ENCODE measurements around the gene DOHH.

The DOHH gene

GRCh38 chr19:3452171-3452941 lies 48.1 kb downstream of the DOHH start:
- TF ChIP-seq GATA3 (IDR thresholded peaks at IDR 0.05; ENCODE audit: low read depth, low read length) (no peak), GATA2 (IDR thresholded peaks at IDR 0.05; ENCODE audit: low read depth, low read length) (no peak)

DNA sequence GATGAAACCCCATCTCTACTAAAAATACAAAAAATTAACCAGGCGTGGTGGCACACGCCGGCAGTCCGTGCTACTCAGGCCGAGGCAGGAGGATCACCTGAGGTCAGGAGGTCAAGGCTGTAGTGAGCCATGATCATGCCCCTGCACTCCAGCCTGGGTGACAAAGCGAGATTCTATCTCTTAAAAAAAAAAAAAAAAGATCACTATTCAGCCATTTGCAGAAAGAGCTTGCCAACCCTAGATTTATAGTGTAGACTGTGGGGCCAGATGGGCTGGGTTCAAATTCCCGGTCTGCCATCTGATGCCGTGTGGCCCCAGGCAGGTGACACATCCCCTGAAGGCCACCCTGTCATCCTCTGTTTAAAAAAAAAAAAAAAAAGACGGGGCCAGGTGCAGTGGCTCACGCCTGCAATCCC lies 49.0 kb downstream of the DOHH start:
- TF ChIP-seq GATA2 (IDR thresholded peaks at IDR 0.05; ENCODE audit: low read depth, low read length) (no peak), GATA3 (IDR thresholded peaks at IDR 0.05; ENCODE audit: low read depth, low read length) (no peak)

- TF ChIP-seq GATA3 (IDR thresholded peaks at IDR 0.05; ENCODE audit: low read depth, low read length) (no peak), GATA2 (IDR thresholded peaks at IDR 0.05; ENCODE audit: low read depth, low read length) (no peak)
Measured at GRCh38 chr19:3450796-3451411, 49.6 kb downstream of the DOHH start.

DNA sequence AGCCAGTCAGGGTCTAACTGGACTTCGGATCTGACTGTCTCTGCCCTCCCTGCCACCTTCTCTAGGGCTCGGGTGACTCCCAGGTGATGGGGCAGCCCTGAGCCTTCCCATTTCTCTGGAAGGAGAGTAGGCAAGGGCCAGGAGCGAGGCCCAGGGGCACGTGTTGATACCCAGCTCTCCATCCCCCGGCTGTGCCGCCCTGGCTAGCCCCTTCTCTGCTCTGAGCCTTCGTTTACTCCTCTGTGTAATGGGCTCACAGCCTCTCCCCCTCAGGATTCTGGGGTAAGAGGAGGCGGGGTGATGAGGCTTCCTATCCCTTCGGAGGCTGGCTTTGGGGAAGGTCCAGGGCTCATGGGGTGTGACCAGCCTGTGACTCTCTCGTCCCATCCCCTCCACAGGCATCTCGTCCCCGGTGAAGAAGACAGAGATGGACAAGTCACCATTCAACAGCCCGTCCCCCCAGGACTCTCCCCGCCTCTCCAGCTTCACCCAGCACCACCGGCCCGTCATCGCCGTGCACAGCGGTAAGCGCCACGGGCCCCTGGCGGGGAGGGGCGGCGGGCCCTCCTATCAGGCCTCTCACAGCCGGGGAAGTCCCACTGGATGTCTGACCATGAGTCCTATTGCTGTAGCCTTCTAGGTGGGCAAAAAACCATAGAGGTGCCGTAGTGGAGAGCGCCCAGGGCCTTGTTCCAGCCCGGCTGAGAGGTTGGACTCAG lies 51.7 kb downstream of the DOHH start:
- TF ChIP-seq GATA2 (IDR thresholded peaks at IDR 0.05; ENCODE audit: low read depth, low read length) (no peak), GATA3 (IDR thresholded peaks at IDR 0.05; ENCODE audit: low read depth, low read length) (no peak)

DNA sequence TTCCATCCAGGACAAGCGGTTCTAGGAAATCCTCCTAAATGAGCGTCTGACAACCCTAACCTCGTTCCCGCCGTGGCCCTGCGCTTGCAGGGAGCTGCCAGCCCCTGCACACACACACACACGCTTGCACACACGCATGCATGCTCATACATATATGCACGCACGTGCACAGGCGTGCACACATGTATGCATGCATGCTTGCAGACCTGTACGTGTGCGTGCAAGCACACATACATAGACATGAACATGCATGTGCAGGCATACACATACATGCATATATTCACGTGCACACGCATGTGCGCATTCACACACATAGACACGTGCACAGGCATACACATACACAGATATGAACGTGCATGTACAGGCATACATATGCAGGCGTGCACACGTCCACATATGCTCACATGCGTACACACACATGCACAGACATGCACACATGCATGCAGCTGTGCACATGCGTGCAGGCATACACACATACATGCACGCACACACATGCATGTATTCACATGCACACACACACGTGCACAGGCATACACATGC lies 55.7 kb downstream of the DOHH start:
- TF ChIP-seq GATA3 (IDR thresholded peaks at IDR 0.05; ENCODE audit: low read depth, low read length) (no peak), GATA2 (IDR thresholded peaks at IDR 0.05; ENCODE audit: low read depth, low read length) (no peak)

GRCh38 chr19:3443840-3444694 lies 56.4 kb downstream of the DOHH start:
- TF ChIP-seq GATA3 (IDR thresholded peaks at IDR 0.05; ENCODE audit: low read depth, low read length) = no peak
- no peak for TF ChIP-seq GATA2 (IDR thresholded peaks at IDR 0.05; ENCODE audit: low read depth, low read length)

DNA sequence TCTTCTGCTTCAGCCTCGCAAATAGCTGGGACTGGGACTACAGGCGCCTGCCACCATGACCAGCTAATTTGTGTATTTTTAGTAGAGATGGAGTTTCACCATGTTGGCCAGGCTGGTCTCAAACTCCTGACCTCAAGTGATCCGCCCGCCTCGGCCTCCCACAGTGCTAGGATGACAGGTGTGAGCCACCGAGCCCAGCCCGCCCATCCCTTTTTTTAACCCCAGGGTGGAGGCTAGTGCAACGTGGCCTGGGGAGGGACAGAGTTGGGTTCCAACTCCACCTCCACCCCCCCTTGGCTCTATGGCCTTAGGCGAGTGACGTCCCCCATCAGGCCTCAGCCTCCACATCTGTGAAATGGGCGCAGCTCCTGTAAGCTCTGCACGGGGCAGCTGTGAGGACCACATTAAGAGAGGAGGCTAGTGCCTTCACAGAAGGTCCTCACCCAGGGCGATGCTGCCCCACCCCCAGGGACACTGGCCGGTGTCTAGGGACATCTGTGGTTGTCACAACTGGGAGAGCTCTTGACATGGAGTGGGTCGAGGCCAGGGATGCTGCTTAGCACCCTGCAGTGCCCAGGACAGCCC lies 57.9 kb downstream of the DOHH start:
- TF ChIP-seq GATA2 (IDR thresholded peaks at IDR 0.05; ENCODE audit: low read depth, low read length) (no peak), GATA3 (IDR thresholded peaks at IDR 0.05; ENCODE audit: low read depth, low read length) (no peak)

DNA sequence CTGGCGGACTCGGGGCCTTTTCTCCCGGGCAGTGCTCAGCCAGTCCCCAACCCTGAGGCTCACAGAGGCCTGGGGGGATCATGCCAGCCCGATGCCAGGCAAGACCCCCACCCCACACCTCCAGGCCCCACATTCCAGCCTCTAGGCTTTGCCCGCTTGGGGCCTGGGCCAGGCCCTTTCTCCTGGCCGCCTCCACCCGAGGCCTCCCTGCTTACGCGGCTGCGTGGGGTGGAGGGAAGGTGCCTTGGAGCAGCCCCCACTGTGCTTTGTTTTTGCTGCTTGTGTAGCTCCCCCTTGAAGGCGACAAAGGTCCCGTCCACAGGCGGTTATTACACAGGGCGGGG lies 58.5 kb downstream of the DOHH start:
- TF ChIP-seq GATA2 (IDR thresholded peaks at IDR 0.05; ENCODE audit: low read depth, low read length) (no peak), GATA3 (IDR thresholded peaks at IDR 0.05; ENCODE audit: low read depth, low read length) (no peak)

- TF ChIP-seq GATA3 (IDR thresholded peaks at IDR 0.05; ENCODE audit: low read depth, low read length) = no peak
- no peak for TF ChIP-seq GATA2 (IDR thresholded peaks at IDR 0.05; ENCODE audit: low read depth, low read length)
Measured at GRCh38 chr19:3441089-3441985, 59.1 kb downstream of the DOHH start.

Data from SH-SY5Y (cell line).